H54 (cell line): ENCODE results near the gene ROR2.
A peak's percentile ranks its signal among the peaks of the same experiment; 100 is the strongest.

Experiments
- DNase-seq: peaks from one replicate; pipeline ENCODE4 v3.0.0; 2011; ENCODE audit warnings: low spot score, mixed read lengths; ENCODE audit not compliant: insufficient read length
- FAIRE-seq: peaks from 3 replicates; lab custom pipeline; 2011; peaks lifted over from hg19 to GRCh38; lab: Jason Lieb, UNC
- POLR2A ChIP-seq: IDR thresholded peaks from 2 replicates; pipeline ENCODE4 v1.6.1; 2011; ENCODE audit warnings: low read depth, mild to moderate bottlenecking, low read length

Gene ROR2

GRCh38 chr9:91839926-91840465, 110.0 kb downstream of the ROR2 start:
- DNase-seq (no peak), FAIRE-seq (no peak)
- TF ChIP-seq POLR2A, result no peak

GRCh38 chr9:91837981-91838731, 111.9 kb downstream of the ROR2 start:
- no peak for TF ChIP-seq POLR2A
- FAIRE-seq, result no peak

DNA sequence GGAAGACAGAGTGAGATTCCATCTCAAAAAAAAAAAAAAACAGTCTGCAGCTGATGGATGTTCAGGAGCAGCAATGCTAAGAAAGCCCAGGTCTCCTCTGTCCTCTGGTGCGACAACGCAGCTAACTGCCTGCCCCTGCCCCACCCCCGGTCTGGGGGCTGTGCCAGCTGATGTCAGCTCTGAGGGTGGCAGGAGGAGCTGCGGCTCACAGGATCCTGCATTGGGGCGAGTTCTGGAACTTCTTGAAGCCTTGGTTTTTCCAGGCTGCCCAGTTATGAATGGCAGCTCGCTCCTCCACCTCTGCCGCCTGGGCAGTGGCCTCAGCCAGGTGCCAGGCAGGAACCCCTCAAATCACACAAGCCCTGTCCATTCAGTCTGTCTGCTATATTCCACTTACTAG, 113.5 kb downstream of the ROR2 start:
- TF ChIP-seq POLR2A, result no peak
- DNase-seq (no peak), FAIRE-seq (no peak)

More at GRCh38 chr9:91837981-91838731, 111.9 kb downstream of the ROR2 start:
- peak; percentile 37 for DNase-seq

DNA sequence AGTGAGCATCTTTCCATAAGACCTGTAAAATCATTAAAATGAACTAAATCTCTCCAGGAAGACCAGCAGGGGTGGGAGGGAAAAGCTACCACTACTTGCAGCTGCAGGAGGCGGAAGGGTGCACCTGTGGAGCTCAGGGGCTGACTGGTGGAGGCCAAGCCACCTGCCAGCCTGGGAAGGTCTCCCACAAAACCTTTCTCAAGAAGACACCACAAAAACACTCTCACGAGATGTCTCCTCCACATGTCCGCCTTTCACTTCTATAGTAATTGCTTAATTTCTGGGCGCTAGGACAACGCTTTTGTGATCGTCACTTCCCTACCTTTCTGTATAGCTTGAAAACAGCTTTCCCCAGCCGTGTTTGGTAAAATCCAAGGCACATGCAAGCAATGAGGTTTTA, 114.4 kb downstream of the ROR2 start:
- no peak for FAIRE-seq
- DNase-seq, result no peak
- TF ChIP-seq POLR2A, result no peak

DNA sequence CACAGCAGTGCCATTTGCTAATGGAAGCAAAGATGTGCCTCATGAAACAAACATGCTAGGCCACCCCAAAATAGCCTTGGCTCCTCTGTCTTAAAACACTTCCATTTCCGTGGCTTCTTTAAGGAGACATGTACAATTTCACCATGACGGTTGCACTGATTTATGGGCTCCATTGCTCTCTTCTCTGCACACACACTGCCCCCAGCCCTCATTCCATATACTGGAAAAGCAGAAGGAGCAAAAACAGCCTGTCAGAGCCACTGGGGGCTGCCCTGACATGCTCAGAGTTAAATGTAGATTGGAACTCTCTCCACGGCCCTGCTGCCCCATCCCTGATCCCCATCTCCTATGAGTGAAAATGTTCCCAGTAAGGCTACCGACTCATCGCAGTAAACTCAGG, 114.8 kb downstream of the ROR2 start:
- no peak for DNase-seq
- TF ChIP-seq POLR2A, result no peak
- FAIRE-seq, result no peak

- DNase-seq (no peak), FAIRE-seq (no peak)
- no peak for TF ChIP-seq POLR2A
These were observed 115.3 kb downstream of the ROR2 start for GRCh38 chr9:91834740-91835139.

DNA sequence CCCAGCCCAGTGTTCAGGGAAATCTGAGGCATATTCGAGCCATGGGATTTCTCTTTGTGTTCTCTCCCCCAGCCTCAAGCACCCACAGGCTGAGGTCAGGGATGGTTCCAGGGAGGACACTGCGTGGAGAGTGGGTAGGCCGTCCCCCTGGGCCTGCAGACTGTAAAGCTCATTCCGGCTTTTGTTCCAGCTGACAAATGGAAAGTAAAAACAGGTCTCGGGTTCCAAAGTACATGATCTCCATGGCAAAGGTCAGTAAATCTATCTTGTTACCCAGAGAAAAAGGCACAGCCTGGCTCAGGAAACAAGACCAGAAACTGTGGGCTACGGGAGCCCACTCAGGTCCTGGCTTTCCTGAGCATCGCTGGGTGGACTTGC, 116.2 kb downstream of the ROR2 start:
- DNase-seq, result no peak
- no peak for FAIRE-seq
- no peak for TF ChIP-seq POLR2A

DNA sequence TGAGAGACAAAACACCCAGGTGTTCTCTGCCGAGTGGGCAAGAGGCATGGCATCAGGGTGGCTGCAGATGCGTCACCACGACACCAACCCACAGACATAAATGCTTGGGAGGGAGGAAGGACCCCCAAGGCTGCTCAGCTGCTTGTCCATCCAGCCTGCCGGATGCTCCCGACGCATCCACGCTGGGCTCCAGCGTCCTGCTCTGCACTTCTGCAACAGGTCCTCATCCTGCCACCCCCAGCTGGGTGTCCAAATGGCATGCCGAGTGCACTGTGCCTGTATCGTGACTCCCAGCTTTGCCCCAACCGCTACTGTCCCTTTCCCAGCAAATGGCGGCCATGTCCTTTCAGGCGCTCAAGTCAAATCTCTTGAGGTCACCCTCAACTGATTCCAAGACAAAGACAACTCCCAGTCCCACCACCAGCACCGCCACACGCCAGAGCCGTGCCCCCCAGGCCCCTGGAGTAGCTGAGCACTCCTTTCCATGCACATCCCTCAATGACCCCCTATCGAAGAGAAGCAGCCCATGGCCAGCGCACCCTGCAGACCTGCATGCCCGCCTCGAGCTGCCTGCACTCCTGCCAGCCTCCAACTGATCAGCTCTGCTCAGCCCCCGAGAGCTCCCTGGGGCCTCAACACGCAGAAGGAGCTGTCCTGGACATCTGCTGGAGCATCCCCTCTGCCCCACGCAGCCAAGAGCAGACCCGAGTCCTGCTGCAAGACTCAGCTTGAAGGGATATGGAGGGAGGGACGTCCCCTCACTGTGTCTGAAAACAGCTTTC, 116.7 kb downstream of the ROR2 start:
- no peak for TF ChIP-seq POLR2A
- no peak for DNase-seq
- FAIRE-seq, result no peak

DNA sequence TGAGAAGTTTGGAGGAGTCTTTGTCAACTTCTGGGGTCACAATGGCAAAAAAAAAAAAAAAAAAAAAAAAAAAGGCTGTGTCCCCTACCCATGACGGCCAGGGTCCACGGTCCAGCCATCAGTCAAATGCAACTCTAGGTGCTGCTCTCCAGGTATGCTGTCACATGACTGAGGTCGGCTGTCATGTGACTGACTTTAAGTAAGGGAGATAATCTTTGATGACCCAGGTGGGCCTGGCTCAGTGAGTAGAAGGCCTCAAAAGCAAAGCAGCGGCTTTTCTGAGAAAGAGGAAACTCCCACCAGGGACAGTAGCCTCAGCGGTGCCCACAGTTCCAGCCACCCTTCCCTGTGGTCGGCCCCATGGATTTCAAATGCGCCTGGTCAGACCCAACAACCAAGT, 117.7 kb downstream of the ROR2 start:
- FAIRE-seq (no peak), DNase-seq (no peak)
- no peak for TF ChIP-seq POLR2A

DNA sequence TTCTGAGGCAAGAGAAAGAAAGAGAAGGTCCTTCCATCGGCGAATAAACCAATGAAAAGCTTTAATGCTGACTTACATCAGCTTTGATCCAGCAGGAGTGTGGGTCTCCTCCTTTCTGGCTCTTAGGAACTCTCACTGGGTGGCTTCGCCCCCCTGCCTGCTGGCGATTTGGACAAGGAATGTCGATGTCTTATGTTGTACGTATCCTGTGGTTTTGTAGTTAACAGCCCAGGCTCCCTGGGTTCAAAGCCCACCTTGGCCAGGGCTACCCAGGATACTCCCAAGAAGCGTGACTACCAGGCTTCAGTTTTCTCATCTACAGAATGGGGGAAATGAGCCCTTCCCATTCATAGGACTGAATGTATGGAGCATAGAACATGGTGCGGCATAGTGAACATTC, 124.2 kb downstream of the ROR2 start:
- DNase-seq (no peak), FAIRE-seq (no peak)
- no peak for TF ChIP-seq POLR2A

GRCh38 chr9:91825422-91825821, 124.6 kb downstream of the ROR2 start:
- no peak for TF ChIP-seq POLR2A
- FAIRE-seq (no peak), DNase-seq (no peak)

- FAIRE-seq, result no peak
- DNase-seq, result no peak
- no peak for TF ChIP-seq POLR2A
These were observed 125.3 kb downstream of the ROR2 start for GRCh38 chr9:91824601-91825305.

DNA sequence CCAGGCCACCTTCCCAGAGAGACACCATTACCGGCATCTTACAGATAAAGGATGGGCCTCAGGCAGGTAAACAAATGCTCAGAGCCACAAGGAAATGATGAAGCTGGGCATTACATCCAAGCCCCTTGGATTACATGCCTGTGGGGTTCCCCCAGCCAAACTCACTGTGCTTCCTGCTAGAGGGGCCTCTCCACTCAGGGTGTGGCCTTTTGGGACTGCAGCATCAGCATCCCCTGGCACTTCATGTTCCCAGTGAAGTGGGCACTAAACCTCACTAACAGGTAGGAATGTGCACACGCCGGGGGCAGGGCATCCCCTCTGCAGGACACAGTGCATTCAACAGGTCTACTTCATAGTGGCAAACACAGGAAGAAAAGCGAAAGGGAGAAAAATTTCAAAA, 125.9 kb downstream of the ROR2 start:
- no peak for TF ChIP-seq POLR2A
- DNase-seq (no peak), FAIRE-seq (no peak)
